IPS DF 4.7 (cell line): Measurements from ENCODE around the gene POU3F1.
"Not testable (repeated sequence)": the region's sequence is repeated elsewhere in the genome, so short reads cannot be mapped to it uniquely, and the experiment has no call there.

Experiments
- DNase-seq: peaks from one replicate; pipeline ENCODE4 v3.0.0-alpha.2; 2013; ENCODE audit warnings: low spot score; ENCODE audit errors: extremely low read depth

The POU3F1 gene

GRCh38 chr1:38047603-38048141 is 1.1 kb upstream of the POU3F1 start:
- DNase-seq, result no peak

- DNase-seq, result no peak
Observed at GRCh38 chr1:38046884-38047602, 450 bp upstream of the POU3F1 start.

DNA sequence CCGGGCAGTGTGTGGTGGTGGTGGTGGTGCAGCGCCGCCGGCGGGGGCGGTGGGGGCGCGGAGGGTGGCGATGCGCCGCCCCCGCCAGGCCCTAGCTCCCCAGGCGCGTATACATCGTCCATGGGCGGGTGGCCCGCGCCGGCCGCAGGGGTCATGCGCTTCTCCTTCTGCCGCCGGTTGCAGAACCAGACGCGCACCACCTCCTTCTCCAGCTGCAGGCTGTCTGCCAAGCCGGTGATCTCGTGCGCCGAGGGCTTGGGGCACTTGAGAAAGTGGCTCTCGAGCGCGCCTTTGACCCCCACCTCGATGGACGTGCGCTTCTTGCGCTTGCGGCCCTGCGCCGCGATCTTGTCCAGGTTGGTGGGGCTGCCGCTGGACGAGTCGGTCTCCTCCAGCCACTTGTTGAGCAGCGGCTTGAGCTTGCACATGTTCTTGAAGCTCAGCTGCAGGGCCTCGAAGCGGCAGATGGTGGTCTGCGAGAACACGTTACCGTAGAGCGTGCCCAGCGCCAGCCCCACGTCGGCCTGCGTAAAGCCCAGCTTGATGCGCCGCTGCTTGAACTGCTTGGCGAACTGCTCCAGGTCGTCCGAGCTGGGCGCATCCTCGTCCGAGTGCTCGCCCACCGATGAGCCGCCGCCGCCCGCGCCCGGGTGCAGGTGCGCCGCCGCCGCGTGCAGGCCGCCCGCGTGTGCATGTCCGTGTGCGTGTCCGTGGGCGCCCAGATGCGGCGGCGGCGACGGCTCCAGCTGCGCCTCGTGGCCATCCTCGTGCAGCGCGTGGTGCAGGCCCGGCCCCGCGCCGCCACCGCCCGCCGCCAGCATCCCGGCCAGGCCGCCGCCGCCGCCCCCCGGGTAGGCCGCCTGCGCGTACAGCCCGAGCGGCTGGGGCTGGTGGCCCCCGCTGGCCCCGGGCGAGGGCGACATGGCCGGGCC is 926 bp downstream of the POU3F1 start:
- DNase-seq, result no peak

- no peak for DNase-seq
Observed at GRCh38 chr1:38044221-38045215, 2.1 kb downstream of the POU3F1 start.

- DNase-seq, result no peak
Observed at GRCh38 chr1:38043036-38043747, 3.4 kb downstream of the POU3F1 start.

DNA sequence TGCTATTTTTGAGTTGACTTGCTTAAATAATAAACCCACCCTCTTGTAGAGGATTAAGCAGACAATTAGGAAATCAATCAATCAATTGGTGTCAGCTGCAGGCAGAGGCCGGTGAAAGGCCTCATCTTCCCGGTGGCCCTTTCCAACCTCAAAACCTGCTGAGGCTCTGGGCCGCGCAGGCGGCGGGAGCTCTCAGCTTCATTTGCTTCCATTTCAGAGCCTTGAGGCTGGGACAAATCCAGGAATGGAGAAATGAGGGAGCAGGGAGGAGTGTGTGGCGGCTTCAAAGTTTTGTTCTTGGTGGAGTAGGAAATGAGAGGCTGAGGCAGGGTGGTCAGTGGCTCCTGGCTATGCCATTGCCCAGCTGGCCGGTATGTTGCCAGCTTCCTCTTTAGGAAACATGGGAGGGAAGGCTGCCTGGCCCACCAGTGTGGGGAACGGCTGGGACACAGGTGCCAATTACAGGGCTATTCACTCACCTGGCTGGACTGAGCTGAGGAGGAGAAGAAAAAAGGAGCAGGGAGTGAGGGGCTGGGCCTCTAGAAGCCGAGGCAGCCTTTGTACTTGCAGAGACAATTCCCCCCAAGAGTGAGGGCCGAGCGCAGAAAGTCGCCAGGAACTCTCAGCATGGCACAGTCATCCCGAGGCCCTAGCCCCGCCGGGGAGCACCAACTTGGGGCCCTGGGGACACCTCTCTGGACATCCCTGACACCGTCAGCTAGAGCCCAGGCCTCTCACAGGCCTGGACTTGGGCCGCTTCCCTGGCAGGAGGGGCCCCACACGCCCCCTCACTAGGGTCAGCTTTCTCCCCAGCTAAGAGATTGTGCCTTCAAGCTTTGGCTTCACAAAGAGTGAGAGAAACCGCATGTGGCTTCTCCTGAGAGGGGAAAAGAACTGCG is 4.4 kb downstream of the POU3F1 start:
- no peak for DNase-seq

DNA sequence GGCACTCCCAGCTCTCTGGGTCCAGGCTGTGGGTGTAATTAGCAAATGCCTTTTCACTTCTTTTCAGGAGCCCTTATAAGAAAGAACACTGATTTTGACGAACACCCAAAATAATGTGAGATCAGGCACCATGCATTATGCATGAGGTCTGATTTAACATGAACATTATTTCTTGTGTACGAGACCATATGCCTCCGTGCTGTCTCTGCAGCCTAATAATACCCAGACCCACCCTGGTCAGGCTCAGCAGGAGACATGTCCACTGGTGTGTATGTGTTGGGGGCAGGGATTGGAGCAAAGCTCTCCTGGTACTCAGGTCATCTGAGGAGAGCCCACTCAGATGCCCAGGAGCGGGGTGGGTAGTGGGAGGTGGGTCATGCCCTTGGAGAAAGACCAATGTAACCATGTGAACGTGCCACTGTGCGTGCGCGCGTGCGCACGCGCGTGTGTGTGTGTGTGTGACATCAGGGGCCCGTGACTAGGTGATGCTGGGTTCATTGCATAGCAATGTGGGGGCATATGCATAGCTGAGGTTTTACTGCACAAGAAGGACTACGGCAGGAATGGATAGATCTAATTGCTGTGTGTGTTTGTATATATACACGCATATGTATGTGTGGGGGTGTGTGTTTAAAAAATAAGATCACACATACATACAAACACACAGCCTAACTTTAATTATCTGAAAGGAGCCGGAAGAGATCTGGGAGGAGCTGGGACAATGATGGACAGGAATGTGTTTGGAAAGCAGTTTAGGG is 7.1 kb downstream of the POU3F1 start:
- DNase-seq, result no peak

DNA sequence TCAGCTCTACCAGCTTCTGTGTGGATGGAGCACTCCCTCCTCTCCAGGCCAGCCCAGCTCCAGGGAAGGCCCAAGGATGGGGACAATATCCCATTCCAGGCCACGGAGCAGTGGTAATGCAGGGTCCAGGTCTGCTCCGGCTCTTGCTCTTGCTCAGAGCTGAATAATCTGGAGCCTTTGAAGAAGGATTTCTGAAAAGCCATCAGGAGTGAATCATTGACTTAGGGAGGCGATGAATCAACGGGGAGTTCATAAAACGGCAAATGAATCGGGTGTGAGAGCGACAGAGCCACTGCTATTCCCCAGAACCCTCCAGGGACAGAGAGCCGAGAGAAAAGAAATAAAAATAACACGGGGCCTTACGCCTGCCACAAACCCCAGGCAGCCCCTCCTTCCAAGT is 7.7 kb downstream of the POU3F1 start:
- no peak for DNase-seq

DNA sequence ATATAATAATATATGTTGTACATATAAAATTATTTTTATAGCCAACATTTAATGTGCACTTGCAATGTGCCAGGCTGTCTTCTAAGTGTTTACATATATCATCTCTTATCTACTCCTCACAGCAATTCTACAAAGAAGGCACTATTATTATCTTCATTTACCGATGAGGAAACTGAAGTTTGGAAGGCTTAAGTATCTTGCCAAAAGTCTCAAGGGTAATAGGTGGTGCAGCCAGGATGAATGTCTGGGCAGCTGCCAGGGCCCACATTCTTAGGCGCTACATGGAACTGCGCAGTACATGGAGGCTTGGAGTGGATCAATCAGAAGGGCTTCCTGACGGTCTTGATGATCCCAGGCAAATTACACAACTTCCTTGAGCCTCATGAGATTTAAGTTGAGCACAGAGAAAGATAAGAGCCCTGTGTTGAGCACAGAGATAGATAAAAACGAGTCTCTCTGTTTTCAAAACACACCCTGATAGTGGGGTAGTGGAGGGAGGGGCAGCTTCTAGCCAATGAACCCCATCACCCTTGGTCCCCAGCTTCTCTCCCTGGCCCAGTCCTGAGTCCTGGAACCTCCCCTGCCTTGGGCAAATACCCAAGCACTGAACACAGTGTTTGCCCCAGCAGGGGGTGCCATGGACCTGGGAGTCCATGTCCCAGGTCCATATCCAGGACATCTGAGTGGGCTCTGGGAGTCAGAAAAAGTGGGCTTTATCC is 9.2 kb downstream of the POU3F1 start:
- no peak for DNase-seq

DNA sequence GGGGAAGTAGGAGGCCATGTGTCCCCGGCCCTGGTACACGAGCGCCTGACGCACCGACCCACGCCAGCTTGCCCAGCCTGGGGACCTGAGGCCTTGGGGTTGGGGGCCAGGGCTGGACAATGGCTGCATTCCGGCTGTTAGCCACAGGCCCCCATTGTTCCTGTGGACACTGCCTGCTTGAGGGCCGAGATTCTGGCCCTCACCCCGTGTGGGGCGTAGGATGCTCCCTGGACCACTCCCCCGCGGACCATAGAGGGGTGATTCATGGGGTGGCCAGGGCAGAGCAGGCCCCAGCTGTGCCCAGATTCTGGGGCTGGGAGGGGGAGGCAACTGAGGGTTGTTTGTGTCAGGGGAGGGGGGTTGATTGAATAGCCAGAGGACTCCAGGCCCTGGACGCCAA is 11.7 kb downstream of the POU3F1 start:
- DNase-seq, result no peak

GRCh38 chr1:38032992-38033391 is 13.6 kb downstream of the POU3F1 start:
- not testable (repeated sequence) for DNase-seq

GRCh38 chr1:38031513-38031866 is 15.1 kb downstream of the POU3F1 start:
- DNase-seq, result no peak

- no peak for DNase-seq
Observed at GRCh38 chr1:38030596-38031512, 15.7 kb downstream of the POU3F1 start.

- no peak for DNase-seq
Observed at GRCh38 chr1:38029685-38030511, 16.7 kb downstream of the POU3F1 start.

DNA sequence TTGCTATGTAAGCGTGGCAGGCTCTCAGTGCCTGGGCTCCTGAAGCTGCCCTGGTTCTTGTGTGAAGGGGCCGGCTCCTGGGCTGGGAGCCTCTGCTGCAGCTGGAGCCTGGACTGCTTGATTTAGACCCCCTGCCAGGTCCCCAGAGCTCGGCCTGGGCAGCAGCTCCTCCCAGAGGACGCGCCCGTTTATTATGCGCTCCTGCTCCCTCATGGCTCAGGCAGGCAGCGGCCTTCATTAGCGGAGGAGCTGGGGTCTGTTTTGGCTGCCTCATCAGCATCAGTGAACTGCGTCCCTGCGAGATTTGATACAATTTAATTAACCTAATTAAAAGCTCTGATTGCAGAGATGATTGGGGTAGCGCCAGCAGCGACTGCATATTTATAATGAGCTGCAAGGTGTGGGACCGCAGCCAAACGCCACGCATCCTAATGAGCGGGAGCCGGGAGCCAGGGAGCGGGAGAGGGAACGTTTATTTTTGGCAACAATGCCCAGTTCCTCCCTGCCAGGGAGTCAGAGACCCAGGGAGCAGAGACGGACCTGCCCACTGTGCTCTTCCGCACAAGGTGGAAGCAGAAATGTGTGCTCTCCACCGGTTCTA is 17.4 kb downstream of the POU3F1 start:
- no peak for DNase-seq

- DNase-seq, result no peak
Observed at GRCh38 chr1:38028671-38029070, 17.9 kb downstream of the POU3F1 start.
